Ishikawa (cell line): ENCODE measurements around the gene TOR3A.

ENCODE experiments used
- CEBPB ChIP-seq: IDR thresholded peaks from 2 replicates; pipeline ENCODE4 v1.6.1; 2012
- CREB1 ChIP-seq: IDR thresholded peaks from 2 replicates; pipeline ENCODE4 v1.6.1; 2012; ENCODE audit warnings: low read depth
- NFIC ChIP-seq: IDR thresholded peaks from 2 replicates; pipeline ENCODE4 v1.6.1; 2012
- TCF12 ChIP-seq: IDR thresholded peaks from 2 replicates; pipeline ENCODE4 v1.6.1; 2012; ENCODE audit warnings: low read depth
- YY1 ChIP-seq: IDR thresholded peaks from 2 replicates; pipeline ENCODE4 v1.6.1; 2012; ENCODE audit warnings: low read depth
- TF ChIP-seq, protein P1 (sequence below): IDR thresholded peaks from 2 replicates; pipeline ENCODE4 v1.6.1; 2012

DNA sequence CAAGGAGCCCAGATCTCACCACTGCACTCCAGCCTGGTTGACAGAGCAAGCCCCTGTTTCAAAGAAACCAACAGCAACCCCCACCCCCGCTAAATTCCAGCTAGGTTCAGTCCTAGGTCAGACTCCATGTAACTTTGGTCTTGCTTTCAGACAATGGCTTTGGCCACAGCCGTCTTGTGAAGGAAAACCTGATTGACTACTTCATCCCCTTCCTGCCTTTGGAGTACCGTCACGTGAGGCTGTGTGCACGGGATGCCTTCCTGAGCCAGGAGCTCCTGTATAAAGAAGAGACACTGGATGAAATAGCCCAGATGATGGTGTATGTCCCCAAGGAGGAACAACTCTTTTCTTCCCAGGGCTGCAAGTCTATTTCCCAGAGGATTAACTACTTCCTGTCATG, 12.9 kb downstream of the TOR3A start:
- TF ChIP-seq YY1 (no peak), TCF12 (no peak), CEBPB (no peak), CREB1 (no peak), NFIC (no peak)
- TF ChIP-seq, protein P1, sequence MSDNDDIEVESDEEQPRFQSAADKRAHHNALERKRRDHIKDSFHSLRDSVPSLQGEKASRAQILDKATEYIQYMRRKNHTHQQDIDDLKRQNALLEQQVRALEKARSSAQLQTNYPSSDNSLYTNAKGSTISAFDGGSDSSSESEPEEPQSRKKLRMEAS, result no peak
